CD14-positive monocyte (primary cell): ENCODE data around the gene C1orf56. TPM values are rescaled to one million over a fixed set of nuclear protein-coding genes. Genes with fewer than 3 reads are reported as not detected.

ENCODE experiments used
- DNase-seq, 3 donors: peaks; one replicate each; pipeline ENCODE4 v3.0.0-alpha.2; 2011 to 2022
- H2AFZ ChIP-seq: 2 replicates; pipeline ENCODE4 v1.6.0; 2012; ENCODE audit warnings: mild to moderate bottlenecking, low read depth, low read length, inconsistent platforms; ENCODE audit not compliant: insufficient read depth, poor library complexity, severe bottlenecking
- H3K27ac ChIP-seq, 2 donors: 1 replicate in 1 of 2; 2 replicates in 1 of 2; pipeline ENCODE4 v1.5.1; 2012 to 2013; ENCODE audit warnings: low read length in 2 of 2, control low read depth in 1 of 2, inconsistent platforms in 1 of 2, low read depth in 1 of 2, mild to moderate bottlenecking in 1 of 2
- H3K27me3 ChIP-seq, 2 donors: one replicate each; pipeline versions ENCODE4 v1.6.0 to v1.6.1; 2011 to 2013; ENCODE audit warnings: low read length in 2 of 2; ENCODE audit not compliant: control insufficient read depth in 2 of 2, insufficient read depth in 2 of 2
- H3K36me3 ChIP-seq, 2 donors: replicated peaks in 1 of 2; 1 replicate in 1 of 2; 2 replicates in 1 of 2; pipeline versions ENCODE4 v1.5.1 to v1.6.1; 2012 to 2013; ENCODE audit warnings: low read length in 2 of 2, control low read depth in 1 of 2, inconsistent platforms in 1 of 2, mild to moderate bottlenecking in 1 of 2; ENCODE audit not compliant: insufficient read depth in 2 of 2, control insufficient read depth in 1 of 2
- H3K4me1 ChIP-seq, 2 donors: 1 replicate in 1 of 2; 2 replicates in 1 of 2; pipeline versions ENCODE4 v1.5.1 to v1.6.1; 2012 to 2013; ENCODE audit warnings: low read length in 2 of 2, control low read depth in 1 of 2, inconsistent platforms in 1 of 2, mild to moderate bottlenecking in 1 of 2, moderate library complexity in 1 of 2; ENCODE audit not compliant: insufficient read depth in 2 of 2, control insufficient read depth in 1 of 2
- H3K4me2 ChIP-seq: replicated peaks from 2 replicates; pipeline ENCODE3; 2012; ENCODE audit warnings: low read length, moderate library complexity, mild to moderate bottlenecking; ENCODE audit not compliant: poor library complexity, severe bottlenecking; ENCODE audit errors: extremely low read depth
- H3K4me3 ChIP-seq, 3 experiments: fragments of 200-600 bp in 1 of 3; sonication (generic) in 1 of 3; replicated peaks in 1 of 3; 1 replicate in 2 of 3; 2 replicates in 1 of 3; pipeline ENCODE4 v1.5.1; 2011 to 2013; ENCODE audit warnings: low read length in 3 of 3, mild to moderate bottlenecking in 3 of 3, control low read depth in 2 of 3, low read depth in 2 of 3, inconsistent platforms in 1 of 3, moderate library complexity in 1 of 3
- H3K79me2 ChIP-seq: 2 replicates; pipeline ENCODE4 v1.6.0; 2012; ENCODE audit warnings: mild to moderate bottlenecking, control low read depth, inconsistent platforms, low read length, moderate library complexity; ENCODE audit not compliant: insufficient read depth
- H3K9ac ChIP-seq: 2 replicates; pipeline ENCODE4 v1.6.0; 2017; ENCODE audit warnings: low read length, mild to moderate bottlenecking; ENCODE audit not compliant: insufficient read depth, poor library complexity, severe bottlenecking
- H3K9me3 ChIP-seq, 2 donors: replicated peaks in 1 of 2; 1 replicate in 1 of 2; 2 replicates in 1 of 2; pipeline versions ENCODE4 v1.5.1 to v1.6.1; 2012 to 2013; ENCODE audit warnings: low read length in 2 of 2, control low read depth in 1 of 2; ENCODE audit not compliant: control insufficient read depth in 1 of 2, insufficient read depth in 1 of 2
- H4K20me1 ChIP-seq: 2 replicates; pipeline ENCODE4 v1.6.0; 2012; ENCODE audit warnings: mild to moderate bottlenecking, low read length, control low read depth, moderate library complexity; ENCODE audit not compliant: insufficient read depth
- H3K27ac Mint-ChIP-seq, 7 donors: one replicate each; pipeline ENCODE4 v1.8.0; 2020; ENCODE audit warnings: mild to moderate bottlenecking in 7 of 7, mixed read lengths in 7 of 7, moderate library complexity in 6 of 7, inconsistent platforms in 2 of 7
- H3K27me3 Mint-ChIP-seq, 3 donors: one replicate each; pipeline ENCODE4 v1.8.0; 2021 to 2022; ENCODE audit warnings: low read depth in 3 of 3, mild to moderate bottlenecking in 3 of 3, mixed read lengths in 3 of 3, moderate library complexity in 3 of 3, inconsistent platforms in 1 of 3
- H3K36me3 Mint-ChIP-seq, 2 donors: one replicate each; pipeline ENCODE4 v1.8.0; 2020; ENCODE audit warnings: mixed read lengths in 2 of 2, inconsistent platforms in 1 of 2, mild to moderate bottlenecking in 1 of 2
- H3K4me1 Mint-ChIP-seq: one replicate; pipeline ENCODE4 v1.8.0; 2020; ENCODE audit warnings: mild to moderate bottlenecking, mixed read lengths
- H3K4me3 Mint-ChIP-seq, 2 donors: one replicate each; pipeline ENCODE4 v1.8.0; 2020; ENCODE audit warnings: mild to moderate bottlenecking in 2 of 2, mixed read lengths in 2 of 2, moderate library complexity in 1 of 2
- H3K9me3 Mint-ChIP-seq, 7 donors: one replicate each; pipeline ENCODE4 v1.8.0; 2020 to 2022; ENCODE audit warnings: mixed read lengths in 7 of 7, mild to moderate bottlenecking in 6 of 7, moderate library complexity in 6 of 7, inconsistent platforms in 2 of 7
- CTCF ChIP-seq: fragments of 200-600 bp; IDR thresholded peaks from one replicate; pipeline ENCODE4 v1.8.0; 2022; ENCODE audit warnings: antibody characterized with exemption, mild to moderate bottlenecking
- WGBS: methylation state at CpG from one replicate; pipeline ENCODE4 v1.1.5; 2013; ENCODE audit warnings: missing lambda C conversion rate; ENCODE audit not compliant: insufficient coverage; 5-methylcytosine and 5-hydroxymethylcytosine counted together
- intact Hi-C, 2 donors: fragments of 100-400 bp; cut with micrococcal nuclease; formaldehyde crosslinking; loops; one replicate each; pipeline versions ENCODE4 v1.15.0 to v1.15.1; 2023
- polyA plus RNA-seq, 3 donors: library from polyadenylated mRNA; depleted of rRNA in 1 of 3; unstranded in 2 of 3; stranded (reverse) in 1 of 3; fragments of 300-500 nt in 2 of 3; fragments of >200 nt in 1 of 3; fragmentation: Illumina TruSeq in 2 of 3; gene quantifications; 1 replicate in 2 of 3; 2 replicates in 1 of 3; pipeline ENCODE4 v1.2.3, GENCODE V29; 2012 to 2021

C1orf56 gene
- polyA plus RNA-seq, 3 donors = 0.60 to 1.5 (median 0.62) TPM

- DNase-seq = no peak
- no peak for TF ChIP-seq CTCF
- H3K27ac ChIP-seq = no peak overlapping the region
- H3K27me3 Mint-ChIP-seq = no peaks in the 10 kb centered on the region
- H4K20me1 ChIP-seq = no peaks in the 10 kb centered on the region
- no peak overlapping the region for H3K4me3 ChIP-seq
- H3K9ac ChIP-seq = no peak overlapping the region
- H3K27ac Mint-ChIP-seq = no peak overlapping the region
- H3K4me1 ChIP-seq = peaks cover 11 to 18% of the 10 kb centered on the region in 2 donors
- H3K4me1 Mint-ChIP-seq = peaks cover 8% of the 10 kb centered on the region
- no peak overlapping the region for H3K4me3 Mint-ChIP-seq
- no peaks in the 10 kb centered on the region for H3K9me3 ChIP-seq
- no peaks in the 10 kb centered on the region for H3K9me3 Mint-ChIP-seq
- intact Hi-C loops = no loop called here
- H3K36me3 Mint-ChIP-seq = peaks cover 0 to 1% of the 10 kb centered on the region in 2 donors
- H3K4me2 ChIP-seq = no peak overlapping the region
- H3K27me3 ChIP-seq = no peaks in the 10 kb centered on the region
- no peaks in the 10 kb centered on the region for H3K36me3 ChIP-seq
- no peaks in the 10 kb centered on the region for H3K79me2 ChIP-seq
- H2AFZ ChIP-seq = no peak overlapping the region
Observed at GRCh38 chr1:151065089-151065645, 17.6 kb downstream of the C1orf56 start.

GRCh38 chr1:151067185-151067584, 19.6 kb downstream of the C1orf56 start:
- H3K27me3 Mint-ChIP-seq = no peaks in the 10 kb centered on the region
- WGBS = 100% methylated on average over 4 of the region's 4 CpGs
- H3K79me2 ChIP-seq = peaks cover 14% of the 10 kb centered on the region
- H3K27ac Mint-ChIP-seq = peak overlapping the region in 1 of 7 donors; percentile 50
- peaks cover 15 to 23% of the 10 kb centered on the region in 2 donors for H3K4me1 ChIP-seq
- intact Hi-C loops = no loop called here
- no peaks in the 10 kb centered on the region for H3K36me3 ChIP-seq
- H3K9me3 ChIP-seq = no peaks in the 10 kb centered on the region
- no peak overlapping the region for H3K27ac ChIP-seq
- H3K4me1 Mint-ChIP-seq = peaks cover 8% of the 10 kb centered on the region
- H3K4me3 Mint-ChIP-seq = no peak overlapping the region
- H3K9me3 Mint-ChIP-seq = no peaks in the 10 kb centered on the region
- no peak overlapping the region for H3K4me2 ChIP-seq
- H3K36me3 Mint-ChIP-seq = no peaks in the 10 kb centered on the region
- H3K4me3 ChIP-seq = no peak overlapping the region
- no peak overlapping the region for H2AFZ ChIP-seq
- no peaks in the 10 kb centered on the region for H4K20me1 ChIP-seq
- no peak overlapping the region for H3K9ac ChIP-seq
- DNase-seq = no peak
- no peak for TF ChIP-seq CTCF
- H3K27me3 ChIP-seq = no peaks in the 10 kb centered on the region
